K562 (cell line): ENCODE measurements around the gene SORCS2. TPM values are rescaled to one million over a fixed set of nuclear protein-coding genes. Genes with fewer than 3 reads are reported as not detected.

Source experiments
- ATAC-seq: fragments of 200-7000 bp; cut with Tn5 transposase; 3 replicates; pipeline ENCODE4 v1.9.1; 2020; ENCODE audit warnings: moderate library complexity
- BruUV-seq: library from RNA; stranded (reverse); fragments of 400-500 nt; replicated peaks from 2 replicates; lab custom pipeline; 2021; lab: Mats Ljungman, UMichigan
- CTCF ChIA-PET: fragments of 300-600 bp; formaldehyde crosslinking; extraction: SDS; loops from one replicate; lab custom pipeline; 2021; ENCODE audit warnings: low intra/inter-chr PET ratio; lab: Yijun Ruan, JAX
- POLR2A ChIA-PET: fragments of 300-600, 350-650 bp; sonication (Branson Sonifier 250); formaldehyde crosslinking; extraction: SDS; loops from one replicate; lab custom pipeline; 2021; ENCODE audit warnings: antibody characterized with exemption, inconsistent platforms; lab: Yijun Ruan, JAX
- DNase-seq, 4 experiments: peaks; one replicate each; pipeline versions ENCODE4 v3.0.0 to v3.0.0-alpha.2; 2011 to 2018; ENCODE audit warnings: low spot score in 3 of 4, mixed read lengths in 3 of 4; ENCODE audit errors: extremely low read depth in 1 of 4
- FAIRE-seq: peaks from 2 replicates; lab custom pipeline; 2011; peaks lifted over from hg19 to GRCh38; lab: Jason Lieb, UNC
- H2AFZ ChIP-seq: 2 replicates; pipeline ENCODE4 v1.6.0; 2011; ENCODE audit warnings: low read depth, low read length, control low read depth, inconsistent platforms
- H3K27ac ChIP-seq: fragments of 200-600 bp; 3 replicates; pipeline ENCODE4 v1.8.0; 2011; ENCODE audit warnings: low read depth, mild to moderate bottlenecking, control low read depth, inconsistent platforms, low read length, moderate library complexity, mixed read lengths; ENCODE audit errors: extremely low read depth
- H3K27me3 ChIP-seq, 2 experiments: fragments of 300-600 bp in 1 of 2; 2 replicates in 1 of 2; 3 replicates in 1 of 2; pipeline versions ENCODE4 v1.6.0 to v1.8.0; 2011; ENCODE audit warnings: inconsistent platforms in 2 of 2, low read length in 2 of 2, mild to moderate bottlenecking in 1 of 2, mixed read lengths in 1 of 2, moderate library complexity in 1 of 2; ENCODE audit not compliant: control insufficient read depth in 2 of 2, insufficient read depth in 2 of 2
- H3K36me3 ChIP-seq: fragments of 300-600 bp; 3 replicates; pipeline ENCODE4 v1.8.0; 2011; ENCODE audit warnings: mild to moderate bottlenecking, low read length, inconsistent platforms; ENCODE audit not compliant: control insufficient read depth, insufficient read depth
- H3K4me1 ChIP-seq, 2 experiments: fragments of 200-600 bp in 1 of 2; replicated peaks in 1 of 2; 2 replicates in 1 of 2; 3 replicates in 1 of 2; pipeline versions ENCODE4 v1.5.1 to v1.8.0; 2011; ENCODE audit warnings: inconsistent platforms in 2 of 2, low read length in 2 of 2, mild to moderate bottlenecking in 1 of 2, mixed read lengths in 1 of 2, moderate library complexity in 1 of 2; ENCODE audit not compliant: control insufficient read depth in 2 of 2, insufficient read depth in 2 of 2
- H3K4me2 ChIP-seq: 2 replicates; pipeline ENCODE4 v1.6.1; 2011; ENCODE audit warnings: low read length, control low read depth, inconsistent platforms, mixed read lengths; ENCODE audit not compliant: insufficient read depth
- H3K4me3 ChIP-seq: fragments of 200-600 bp; sonication (generic), shearing (Covaris generic); 2 replicates; pipeline ENCODE4 v1.5.1; 2016; ENCODE audit warnings: control low read depth, inconsistent platforms
- H3K79me2 ChIP-seq: fragments of 200-600 bp; 3 replicates; pipeline ENCODE4 v1.8.0; 2011; ENCODE audit warnings: low read length, inconsistent platforms; ENCODE audit not compliant: control insufficient read depth, insufficient read depth
- H3K9ac ChIP-seq, 2 experiments: 2 replicates each; pipeline versions ENCODE4 v1.6.0 to v1.6.1; 2011; ENCODE audit warnings: low read depth in 2 of 2, low read length in 2 of 2, control low read depth in 1 of 2, inconsistent platforms in 1 of 2, mild to moderate bottlenecking in 1 of 2, mixed read lengths in 1 of 2; ENCODE audit not compliant: insufficient read depth in 1 of 2
- H3K9me1 ChIP-seq: one replicate; pipeline ENCODE4 v1.6.0; 2011; ENCODE audit warnings: inconsistent platforms, mild to moderate bottlenecking, low read length, moderate library complexity; ENCODE audit not compliant: control insufficient read depth, insufficient read depth
- H3K9me3 ChIP-seq: replicated peaks from 2 replicates; pipeline ENCODE4 v1.5.1; 2011; ENCODE audit warnings: low read depth, low read length, inconsistent platforms; ENCODE audit not compliant: control insufficient read depth, insufficient read depth
- H4K20me1 ChIP-seq: replicated peaks from 2 replicates; pipeline ENCODE4 v1.6.1; 2011; ENCODE audit warnings: low read length, inconsistent platforms, mixed read lengths; ENCODE audit not compliant: control insufficient read depth, insufficient read depth
- ARID3B ChIP-seq: fragments of 250-450 bp; sonication (Bioruptor Pico); IDR thresholded peaks from 2 replicates; pipeline ENCODE4 v1.4.0; 2020; ENCODE audit warnings: borderline replicate concordance
- HNRNPLL ChIP-seq: fragments of 200-400 bp; formaldehyde crosslinking; IDR thresholded peaks from 2 replicates; pipeline ENCODE4 v1.6.1; 2017; ENCODE audit warnings: low read length, low read depth, mild to moderate bottlenecking; ENCODE audit not compliant: poor library complexity, severe bottlenecking
- KLF10 ChIP-seq: fragments of 250-450 bp; sonication (Bioruptor Pico); IDR thresholded peaks from 2 replicates; pipeline ENCODE4 v1.6.1; 2021; ENCODE audit warnings: matching md5 sums
- RREB1 ChIP-seq: fragments of 250-450 bp; sonication (Bioruptor Pico); IDR thresholded peaks from 2 replicates; pipeline ENCODE4 v1.4.0; 2020
- SP2 ChIP-seq: IDR thresholded peaks from 2 replicates; pipeline ENCODE4 v1.6.1; 2011; ENCODE audit warnings: mild to moderate bottlenecking, low read depth, low read length, moderate library complexity; ENCODE audit not compliant: poor library complexity, severe bottlenecking; ENCODE audit errors: extremely low read depth
- ZBTB9 ChIP-seq: fragments of 450-650 bp; formaldehyde crosslinking; IDR thresholded peaks from 2 replicates; pipeline ENCODE4 v1.4.0; 2020; ENCODE audit warnings: mild to moderate bottlenecking, moderate library complexity
- ZKSCAN3 ChIP-seq: fragments of 250-450 bp; sonication (Bioruptor Pico); IDR thresholded peaks from 2 replicates; pipeline ENCODE4 v1.4.0; 2020
- ZNF24 ChIP-seq: fragments of 450-650 bp; IDR thresholded peaks from 2 replicates; pipeline ENCODE4 v1.6.1; 2016
- ZNF280B ChIP-seq: fragments of 250-450 bp; sonication (Bioruptor Pico); IDR thresholded peaks from 2 replicates; pipeline ENCODE4 v1.5.1; 2021; ENCODE audit warnings: mild to moderate bottlenecking
- WGBS: fragments of 100-300 bp; shearing (Covaris generic); methylation state at CpG from one replicate; pipeline ENCODE4 v1.1.6; 2016; ENCODE audit warnings: low coverage, mixed read lengths; ENCODE audit not compliant: insufficient coverage; ENCODE audit errors: missing lambda C conversion rate; 5-methylcytosine and 5-hydroxymethylcytosine counted together
- in situ Hi-C: fragments of 300-500 bp; cut with MboI; formaldehyde crosslinking; loops from 4 replicates; pipeline ENCODE4 v1.15.0; 2018; ENCODE audit warnings: inconsistent platforms, mixed read lengths
- intact Hi-C: fragments of 100-400 bp; cut with micrococcal nuclease; formaldehyde crosslinking; loops from 2 replicates; pipeline ENCODE4 v1.14.2; 2022
- polyA plus RNA-seq, 8 experiments: library from polyadenylated mRNA; depleted of rRNA in 4 of 8; stranded (reverse) in 5 of 8; unstranded in 3 of 8; fragments of >200 nt; fragmentation: Nextera tagmentation in 2 of 8; fragmentation: Illumina TruSeq in 1 of 8; extraction: Ambion mirVana in 2 of 8; extraction: Trizol in 1 of 8; gene quantifications; 2 replicates each; pipeline versions ENCODE4 v1.2.1 to v1.2.3, GENCODE V29; 2011 to 2014; ENCODE audit warnings: inconsistent platforms in 1 of 8, missing spikeins in 1 of 8
- total RNA-seq, 7 experiments: library from RNA; depleted of rRNA in 6 of 7; stranded (reverse); fragments of >200 nt in 6 of 7; fragmentation: Illumina TruSeq in 2 of 7; extraction: Trizol in 2 of 7; gene quantifications; 2 replicates each; pipeline versions ENCODE4 v1.2.1 to v1.2.3, GENCODE V29; 2011 to 2021; ENCODE audit warnings: low replicate concordance in 1 of 7

SORCS2 gene
- total and polyA plus RNA-seq, 9 of the 15 experiments (the other 6 are each of a cell fraction or from before 2014, with no cell fraction given): not detected

- TF ChIP-seq ARID3B (no peak), ZBTB9 (CRISPR knock-in tag) (no peak)
Observed at GRCh38 chr4:7288751-7289523, 96.6 kb downstream of the SORCS2 start (continued).

GRCh38 chr4:7289589-7289988 lies 97.3 kb downstream of the SORCS2 start:
- ATAC-seq (no peak), DNase-seq (no peak), FAIRE-seq (no peak)
- H3K79me2 ChIP-seq: no peaks in the 10 kb centered on the region
- no TSS peak for BruUV-seq
- ChIA-PET POLR2A (no interaction called here), CTCF (no interaction called here)
- H3K27me3 ChIP-seq: peaks cover 11 to 54% of the 10 kb centered on the region in 2 experiments
- in situ Hi-C loops: no loop called here
- H3K9ac ChIP-seq: no peak overlapping the region
- H3K9me1 ChIP-seq: no peaks in the 10 kb centered on the region
- H3K4me2 ChIP-seq: no peak overlapping the region
- H3K9me3 ChIP-seq: no peaks in the 10 kb centered on the region
- no peaks in the 10 kb centered on the region for H3K36me3 ChIP-seq
- peaks cover 9% of the 10 kb centered on the region; the same call in 1 of the 2 replicates for H4K20me1 ChIP-seq
- H3K4me1 ChIP-seq: no peaks in the 10 kb centered on the region; a peak in 1 of 5 replicates
- intact Hi-C loops: no loop called here
- WGBS: 1% methylated on average over 11 of the region's 15 CpGs
- H3K4me3 ChIP-seq: no peak overlapping the region
- no peak overlapping the region for H3K27ac ChIP-seq
- no peak overlapping the region for H2AFZ ChIP-seq
- TF ChIP-seq KLF10 (no peak), ZNF280B (CRISPR knock-in tag) (no peak), ZKSCAN3 (CRISPR knock-in tag) (no peak), HNRNPLL (no peak), ZNF24 (no peak), RREB1 (CRISPR knock-in tag) (no peak), SP2 (no peak)
